ENCODE results near the gene PPP1R1C. TPM values are rescaled to one million over a fixed set of nuclear protein-coding genes. Genes with fewer than 3 reads are reported as not detected.

Gene PPP1R1C, protein sequence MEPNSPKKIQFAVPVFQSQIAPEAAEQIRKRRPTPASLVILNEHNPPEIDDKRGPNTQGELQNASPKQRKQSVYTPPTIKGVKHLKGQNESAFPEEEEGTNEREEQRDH
- total RNA-seq, result 0.26 and 0.56 TPM in 2 replicates

DNA sequence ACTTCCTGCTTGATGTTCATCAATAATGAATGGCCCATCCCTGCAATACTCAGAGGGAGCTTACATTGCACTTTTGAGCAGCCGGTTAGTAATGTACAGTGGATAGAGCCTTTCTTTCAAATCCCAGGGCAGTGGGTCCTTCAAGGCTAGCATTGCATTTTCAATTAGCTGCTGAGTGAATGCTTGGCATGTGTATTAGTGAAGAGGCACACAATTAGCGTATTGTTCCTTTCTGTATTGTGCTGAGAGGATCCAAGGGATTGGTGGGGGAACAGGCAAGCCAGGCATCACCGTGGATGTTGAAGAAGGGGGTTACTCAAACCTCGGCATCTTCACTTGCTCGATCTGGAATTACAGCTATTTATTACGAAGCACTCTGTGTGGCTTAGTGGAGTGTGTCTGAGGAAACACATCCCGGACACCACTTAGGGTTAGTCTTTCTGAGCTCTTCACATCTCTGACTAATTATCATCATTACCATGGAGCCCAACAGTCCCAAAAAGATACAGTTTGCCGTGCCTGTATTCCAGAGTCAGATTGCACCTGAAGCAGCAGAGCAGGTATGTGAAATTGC, at the start of gene PPP1R1C:
Gene PPP1R1C (plus strand): TSS at position 222 of the 574 bp plus-strand sequence. CDS start 258 bp downstream, at position 480.

Other genes starting within 250 kb of the PPP1R1C start
- 174 and 208 TPM in 2 replicates for gene ITPRID2, start 94.1 kb upstream of the PPP1R1C start, total RNA-seq